ENCODE data around the gene DUSP18.
A peak's percentile ranks its signal among the peaks of the same experiment; 100 is the strongest.
"Not testable (repeated sequence)": the region's sequence is repeated elsewhere in the genome, so short reads cannot be mapped to it uniquely, and the experiment has no call there.

Gene DUSP18

DNA sequence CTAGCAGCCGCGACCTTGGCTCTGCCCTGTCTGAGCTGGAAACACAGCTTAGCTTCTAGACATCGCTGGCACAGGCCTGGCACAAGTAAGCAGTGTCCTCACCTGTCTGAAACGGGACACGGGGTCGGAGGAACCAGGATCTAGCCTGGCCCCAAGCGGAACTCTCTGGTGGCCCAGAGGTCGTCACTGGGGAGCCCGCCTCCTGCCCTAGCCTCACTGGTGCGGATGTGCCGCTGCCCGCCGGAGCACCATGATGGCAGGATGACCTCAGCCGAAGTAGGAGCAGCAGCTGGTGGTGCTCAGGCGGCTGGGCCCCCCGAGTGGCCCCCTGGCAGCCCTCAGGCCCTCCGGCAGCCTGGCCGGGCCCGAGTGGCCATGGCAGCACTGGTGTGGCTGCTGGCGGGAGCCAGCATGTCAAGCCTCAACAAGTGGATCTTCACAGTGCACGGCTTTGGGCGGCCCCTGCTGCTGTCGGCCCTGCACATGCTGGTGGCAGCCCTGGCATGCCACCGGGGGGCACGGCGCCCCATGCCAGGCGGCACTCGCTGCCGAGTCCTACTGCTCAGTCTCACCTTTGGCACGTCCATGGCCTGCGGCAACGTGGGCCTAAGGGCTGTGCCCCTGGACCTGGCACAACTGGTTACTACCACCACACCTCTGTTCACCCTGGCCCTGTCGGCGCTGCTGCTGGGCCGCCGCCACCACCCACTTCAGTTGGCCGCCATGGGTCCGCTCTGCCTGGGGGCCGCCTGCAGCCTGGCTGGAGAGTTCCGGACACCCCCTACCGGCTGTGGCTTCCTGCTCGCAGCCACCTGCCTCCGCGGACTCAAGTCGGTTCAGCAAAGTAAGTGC, 31.2 kb downstream of the DUSP18 start:
- peak; percentile 51 for DNase-seq

GRCh38 chr22:30635273-30636225, 32.1 kb downstream of the DUSP18 start, which contains the start of gene SLC35E4:
Gene SLC35E4, plus strand, starts transcription at chr22:30635781. Its CDS starts 670 bp downstream, at chr22:30636451.
- DNase-seq, result peak; percentile 85

DNA sequence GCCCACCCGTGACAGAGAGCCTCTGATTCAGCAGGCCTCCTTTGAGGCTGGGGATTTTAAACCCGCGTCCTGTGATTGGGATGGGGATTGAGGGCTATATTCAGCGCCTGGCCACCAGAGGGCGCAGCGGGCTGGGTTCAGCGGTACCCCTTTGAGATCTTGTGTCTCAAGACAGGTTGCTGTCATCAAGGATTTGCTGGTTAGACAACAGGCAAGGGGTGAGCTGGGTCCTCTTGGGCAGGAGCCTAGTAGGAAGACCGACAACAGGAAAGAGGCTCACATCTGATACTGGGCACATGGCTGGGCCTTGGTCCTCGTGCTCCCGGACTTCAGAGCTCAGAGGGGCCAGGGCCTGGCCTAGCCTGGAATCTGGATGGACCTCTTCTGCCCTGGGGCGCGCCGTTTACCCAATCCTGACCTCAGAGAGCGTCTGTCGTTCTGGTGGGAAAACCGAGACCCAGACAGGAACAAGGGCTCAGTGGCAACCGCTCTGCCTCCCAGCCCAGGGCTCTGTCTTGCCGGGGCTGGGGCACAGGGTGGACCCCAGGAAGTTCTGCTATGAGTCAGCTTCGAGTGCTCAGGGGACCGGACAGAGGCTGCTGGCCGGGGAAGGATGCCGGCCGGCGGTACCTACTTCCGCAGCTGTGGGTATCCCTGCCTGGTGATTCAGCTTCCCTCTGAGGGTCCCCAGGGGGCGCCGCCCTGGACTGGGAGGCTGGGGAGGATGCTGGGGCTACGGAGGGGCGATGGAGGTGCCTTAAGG, 33.0 kb downstream of the DUSP18 start:
- peak; percentile 72 for DNase-seq

GRCh38 chr22:30631469-30631868, 36.2 kb downstream of the DUSP18 start:
- not testable (repeated sequence) for DNase-seq

DNA sequence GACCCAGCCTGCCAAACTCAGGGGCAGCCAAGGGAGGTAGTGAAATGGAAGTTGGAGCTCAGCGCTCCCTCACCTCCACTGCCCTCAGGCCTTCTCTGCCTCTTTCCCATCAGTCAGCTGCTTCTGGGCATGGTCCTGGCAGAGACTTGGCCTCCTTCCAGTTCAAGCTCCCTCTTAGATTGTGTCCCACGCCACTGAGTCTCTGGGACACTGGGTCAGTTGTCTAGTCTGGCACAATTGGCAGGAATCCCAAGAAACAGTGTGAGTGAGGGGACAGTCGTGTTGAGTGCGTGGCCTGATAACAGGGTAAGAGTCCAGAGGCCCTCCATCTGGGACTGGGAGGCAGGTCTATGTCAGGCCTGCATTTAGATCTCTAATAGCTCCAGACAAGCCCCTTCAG, 39.2 kb downstream of the DUSP18 start:
- DNase-seq, result no peak

DNA sequence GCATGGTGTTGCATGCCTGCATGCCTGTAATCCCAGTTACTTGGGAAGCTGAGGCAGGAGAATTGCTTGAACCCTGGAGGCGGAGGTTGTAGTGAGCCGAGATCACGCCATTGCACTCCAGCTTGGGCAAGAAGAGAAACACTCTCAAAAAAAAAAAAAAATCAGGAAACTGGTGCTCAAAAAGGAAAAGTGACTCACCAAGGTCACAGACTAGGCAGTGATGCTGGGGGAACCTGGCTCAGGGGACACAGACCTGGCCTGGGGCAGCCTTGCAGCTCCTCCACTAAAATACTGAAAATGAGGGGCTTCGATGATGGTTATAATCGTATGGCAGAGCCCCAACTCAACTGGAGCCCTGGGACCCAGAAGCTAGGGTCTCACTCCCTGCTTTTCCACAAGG, 40.2 kb downstream of the DUSP18 start:
- DNase-seq, result no peak

DNA sequence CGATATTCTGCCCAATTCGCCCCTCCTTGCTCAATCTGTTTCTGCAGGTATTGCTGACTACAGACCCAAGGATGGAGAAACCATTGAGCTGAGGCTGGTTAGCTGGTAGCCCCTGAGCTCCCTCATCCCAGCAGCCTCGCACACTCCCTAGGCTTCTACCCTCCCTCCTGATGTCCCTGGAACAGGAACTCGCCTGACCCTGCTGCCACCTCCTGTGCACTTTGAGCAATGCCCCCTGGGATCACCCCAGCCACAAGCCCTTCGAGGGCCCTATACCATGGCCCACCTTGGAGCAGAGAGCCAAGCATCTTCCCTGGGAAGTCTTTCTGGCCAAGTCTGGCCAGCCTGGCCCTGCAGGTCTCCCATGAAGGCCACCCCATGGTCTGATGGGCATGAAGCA, 41.3 kb downstream of the DUSP18 start:
- no peak for DNase-seq

GRCh38 chr22:30619909-30620308, 47.8 kb downstream of the DUSP18 start:
- not testable (repeated sequence) for DNase-seq

GRCh38 chr22:30617819-30618218, 49.9 kb downstream of the DUSP18 start:
- DNase-seq, result no peak

GRCh38 chr22:30615543-30615954, 52.1 kb downstream of the DUSP18 start:
- DNase-seq, result no peak

DNA sequence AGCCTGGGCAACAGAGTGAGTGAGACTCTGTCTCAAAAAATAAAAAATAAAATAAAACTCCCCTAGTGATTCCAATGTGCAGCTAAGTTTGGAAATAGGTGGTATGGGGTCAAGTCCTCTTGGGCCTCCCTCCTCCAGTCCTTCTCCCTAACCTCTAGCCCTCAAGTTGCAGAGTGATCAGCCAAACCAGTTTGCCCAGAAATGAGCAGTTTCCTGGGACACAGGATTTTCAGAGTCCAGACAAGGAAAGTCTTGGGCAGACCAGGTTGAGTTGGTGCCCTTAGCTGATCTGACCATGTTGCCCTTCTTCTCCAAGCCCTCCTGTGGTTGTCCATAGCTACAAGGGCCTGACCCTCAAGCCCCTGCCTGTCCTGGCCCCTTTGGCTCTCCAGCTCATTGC, 52.8 kb downstream of the DUSP18 start:
- no peak for DNase-seq

DNA sequence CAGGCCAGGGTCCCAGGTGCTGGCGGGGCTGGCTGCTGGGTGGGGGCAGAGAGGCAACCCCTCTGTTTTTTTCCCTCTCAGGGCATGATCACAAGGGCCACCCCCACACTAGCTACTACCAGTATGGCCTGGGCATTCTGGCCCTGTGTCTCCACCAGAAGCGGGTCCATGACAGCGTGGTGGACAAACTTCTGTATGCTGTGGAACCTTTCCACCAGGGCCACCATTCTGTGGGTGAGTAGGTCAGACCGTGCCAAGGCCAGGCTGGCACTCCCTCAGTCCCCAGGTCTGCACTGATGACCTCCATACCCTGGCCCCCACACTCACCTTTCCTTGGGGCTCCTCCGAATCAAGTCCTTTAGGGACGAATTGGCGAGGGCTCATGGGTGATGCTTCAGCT, 53.4 kb downstream of the DUSP18 start:
- no peak for DNase-seq

DNA sequence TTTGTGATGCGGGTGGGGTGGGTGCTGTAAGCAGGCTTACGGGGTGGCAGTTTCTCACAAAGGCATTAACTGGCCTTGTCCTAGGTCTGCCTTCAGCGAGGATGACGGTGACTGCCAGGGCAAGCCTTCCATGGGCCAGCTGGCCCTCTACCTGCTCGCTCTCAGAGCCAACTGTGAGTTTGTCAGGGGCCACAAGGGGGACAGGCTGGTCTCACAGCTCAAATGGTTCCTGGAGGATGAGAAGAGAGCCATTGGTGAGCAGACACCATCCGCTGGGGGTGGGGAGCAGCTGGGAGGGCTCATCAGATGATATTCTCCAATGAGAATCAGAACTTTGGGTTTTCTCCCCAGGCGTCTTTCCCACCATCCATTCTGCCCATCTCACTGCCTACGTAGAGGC, 54.9 kb downstream of the DUSP18 start:
- no peak for DNase-seq
